ENCODE measurements around the gene IFIT5.
"Not testable (repeated sequence)": the region's sequence is repeated elsewhere in the genome, so short reads cannot be mapped to it uniquely, and the experiment has no call there.

The IFIT5 gene

GRCh38 chr10:89395141-89395540 lies 19.2 kb upstream of the IFIT5 start:
- Histone ChIP-seq H3K4me3 (ENCODE audit: extremely low read depth, insufficient read depth, low read length, poor library complexity, severe bottlenecking) (no peak overlapping the region), H3K36me3 (ENCODE audit: control insufficient read depth, insufficient read depth, low read length) (no peaks in the 10 kb centered on the region), H3K9me3 (ENCODE audit: control insufficient read depth, low read length) (no peaks in the 10 kb centered on the region), H3K27ac (ENCODE audit: low read depth, low read length, severe bottlenecking) (no peak overlapping the region), H3K4me1 (ENCODE audit: control insufficient read depth, insufficient read depth, low read length, poor library complexity, severe bottlenecking) (peaks cover 6% of the 10 kb centered on the region)
- WGBS, 2 experiments (ENCODE audit: insufficient coverage in 2 of 2) = 60 to 94% methylated on average over 1 to 2 of the region's 2 CpGs

- H3K36me3 ChIP-seq (ENCODE audit: control insufficient read depth, insufficient read depth, low read length) = no peaks in the 10 kb centered on the region
- no peaks in the 10 kb centered on the region for H3K4me1 ChIP-seq (ENCODE audit: control insufficient read depth, insufficient read depth, low read length, poor library complexity, severe bottlenecking)
- H3K4me3 ChIP-seq (ENCODE audit: extremely low read depth, insufficient read depth, low read length, poor library complexity, severe bottlenecking) = no peak overlapping the region
- 86 to 95% methylated on average over 3 to 4 of the region's 5 CpGs for WGBS, 2 experiments (ENCODE audit: insufficient coverage in 2 of 2)
- H3K27ac ChIP-seq (ENCODE audit: low read depth, low read length, severe bottlenecking) = no peak overlapping the region
- no peaks in the 10 kb centered on the region for H3K9me3 ChIP-seq (ENCODE audit: control insufficient read depth, low read length)
These were observed 16.2 kb upstream of the IFIT5 start for GRCh38 chr10:89398003-89398749.

- H3K4me1 ChIP-seq (ENCODE audit: control insufficient read depth, insufficient read depth, low read length, poor library complexity, severe bottlenecking) = no peaks in the 10 kb centered on the region
- no peaks in the 10 kb centered on the region for H3K36me3 ChIP-seq (ENCODE audit: control insufficient read depth, insufficient read depth, low read length)
- no peaks in the 10 kb centered on the region for H3K9me3 ChIP-seq (ENCODE audit: control insufficient read depth, low read length)
- WGBS, 2 experiments (ENCODE audit: insufficient coverage in 2 of 2) = no CpG with 5 or more reads among the region's 1 CpG
- no peak overlapping the region for H3K27ac ChIP-seq (ENCODE audit: low read depth, low read length, severe bottlenecking)
- no peak overlapping the region for H3K4me3 ChIP-seq (ENCODE audit: extremely low read depth, insufficient read depth, low read length, poor library complexity, severe bottlenecking)
These were observed 14.4 kb upstream of the IFIT5 start for GRCh38 chr10:89399956-89400355.

DNA sequence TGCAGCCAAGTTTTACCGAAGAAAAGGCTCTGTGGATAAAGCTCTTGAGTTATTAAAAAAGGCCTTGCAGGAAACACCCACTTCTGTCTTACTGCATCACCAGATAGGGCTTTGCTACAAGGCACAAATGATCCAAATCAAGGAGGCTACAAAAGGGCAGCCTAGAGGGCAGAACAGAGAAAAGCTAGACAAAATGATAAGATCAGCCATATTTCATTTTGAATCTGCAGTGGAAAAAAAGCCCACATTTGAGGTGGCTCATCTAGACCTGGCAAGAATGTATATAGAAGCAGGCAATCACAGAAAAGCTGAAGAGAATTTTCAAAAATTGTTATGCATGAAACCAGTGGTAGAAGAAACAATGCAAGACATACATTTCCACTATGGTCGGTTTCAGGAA lies 11.3 kb upstream of the IFIT5 start:
- no peaks in the 10 kb centered on the region for H3K36me3 ChIP-seq (ENCODE audit: control insufficient read depth, insufficient read depth, low read length)
- no peaks in the 10 kb centered on the region for H3K4me1 ChIP-seq (ENCODE audit: control insufficient read depth, insufficient read depth, low read length, poor library complexity, severe bottlenecking)
- H3K27ac ChIP-seq (ENCODE audit: low read depth, low read length, severe bottlenecking) = no peak overlapping the region
- 100% methylated on average over 1 of the region's 2 CpGs; no CpG with 5 or more reads in 1 of the 2 experiments for WGBS, 2 experiments (ENCODE audit: insufficient coverage in 2 of 2)
- no peak overlapping the region for H3K4me3 ChIP-seq (ENCODE audit: extremely low read depth, insufficient read depth, low read length, poor library complexity, severe bottlenecking)
- no peaks in the 10 kb centered on the region for H3K9me3 ChIP-seq (ENCODE audit: control insufficient read depth, low read length)

DNA sequence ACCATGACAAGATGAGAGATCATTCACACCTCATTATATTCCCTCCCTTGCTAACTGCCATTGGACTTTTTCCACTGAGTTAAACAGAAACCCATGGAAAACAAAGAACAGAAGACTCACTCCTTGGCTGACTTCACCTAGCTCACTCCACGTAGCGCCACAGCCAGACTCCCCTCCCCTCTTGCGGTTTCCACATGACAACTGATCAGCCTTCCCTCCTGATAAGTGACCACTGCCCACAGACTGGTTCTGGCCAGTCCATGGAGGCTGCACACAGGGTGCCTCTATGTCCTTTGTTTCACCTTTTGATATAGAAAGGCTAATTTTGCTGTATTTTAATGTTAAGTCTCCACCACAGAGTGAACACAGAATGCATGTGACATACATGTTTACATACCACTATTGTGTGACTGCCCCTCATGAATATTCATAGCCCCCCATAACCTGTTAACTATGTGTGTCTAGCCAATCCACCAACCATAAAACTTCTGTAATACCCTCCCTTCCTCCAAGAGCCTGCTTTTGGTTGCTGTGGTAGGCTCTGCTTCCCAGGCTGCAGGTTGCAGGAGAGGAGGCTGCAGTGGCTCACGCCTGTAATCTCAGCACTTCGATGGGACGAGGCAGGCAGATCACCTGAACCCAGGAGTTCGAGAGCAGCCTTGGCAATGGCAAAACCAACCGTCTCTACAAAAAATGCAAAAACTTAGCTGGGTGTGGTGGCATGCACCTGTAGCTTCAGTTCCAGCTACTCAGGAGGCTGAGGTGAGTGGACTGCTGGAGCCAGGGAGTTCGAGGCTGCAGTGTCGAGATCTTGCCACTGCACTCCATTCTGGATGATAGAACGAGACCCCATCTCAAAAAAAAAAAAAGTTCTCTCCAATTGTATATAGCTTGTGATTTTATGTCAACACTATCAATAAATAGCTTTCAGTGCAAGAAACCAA lies 10.0 kb upstream of the IFIT5 start:
- H3K4me1 ChIP-seq (ENCODE audit: control insufficient read depth, insufficient read depth, low read length, poor library complexity, severe bottlenecking) = no peaks in the 10 kb centered on the region
- H3K27ac ChIP-seq (ENCODE audit: low read depth, low read length, severe bottlenecking) = no peak overlapping the region
- no peaks in the 10 kb centered on the region for H3K9me3 ChIP-seq (ENCODE audit: control insufficient read depth, low read length)
- H3K4me3 ChIP-seq (ENCODE audit: extremely low read depth, insufficient read depth, low read length, poor library complexity, severe bottlenecking) = no peak overlapping the region
- H3K36me3 ChIP-seq (ENCODE audit: control insufficient read depth, insufficient read depth, low read length) = no peaks in the 10 kb centered on the region
- 90 to 96% methylated on average over 9 of the region's 11 CpGs for WGBS, 2 experiments (ENCODE audit: insufficient coverage in 2 of 2)

DNA sequence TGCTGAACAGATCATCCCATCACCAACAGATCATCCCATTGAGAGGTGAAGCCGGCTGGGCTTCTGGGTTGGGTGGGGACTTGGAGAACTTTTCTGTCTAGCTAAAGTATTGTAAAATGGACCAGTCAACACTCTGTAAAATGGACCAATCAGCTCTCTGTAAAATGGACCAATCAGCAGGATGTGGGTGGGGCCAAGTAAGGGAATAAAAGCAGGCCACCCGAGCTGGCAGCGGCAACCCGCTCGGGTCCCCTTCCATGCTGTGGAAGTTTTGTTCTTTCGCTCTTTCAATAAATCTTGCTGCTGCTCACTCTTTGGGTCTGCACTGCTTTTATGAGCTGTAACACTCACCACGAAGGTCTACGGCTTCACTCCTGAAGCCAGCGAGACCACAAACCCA lies 8.2 kb upstream of the IFIT5 start:
- 90 to 100% methylated on average over 2 to 5 of the region's 9 CpGs for WGBS, 2 experiments (ENCODE audit: insufficient coverage in 2 of 2)
- H3K9me3 ChIP-seq (ENCODE audit: control insufficient read depth, low read length); H3K4me3 ChIP-seq (ENCODE audit: extremely low read depth, insufficient read depth, low read length, poor library complexity, severe bottlenecking); H3K27ac ChIP-seq (ENCODE audit: low read depth, low read length, severe bottlenecking); H3K4me1 ChIP-seq (ENCODE audit: control insufficient read depth, insufficient read depth, low read length, poor library complexity, severe bottlenecking); H3K36me3 ChIP-seq (ENCODE audit: control insufficient read depth, insufficient read depth, low read length): not testable (repeated sequence)

GRCh38 chr10:89407792-89408191 lies 6.6 kb upstream of the IFIT5 start:
- H3K27ac ChIP-seq (ENCODE audit: low read depth, low read length, severe bottlenecking); H3K4me3 ChIP-seq (ENCODE audit: extremely low read depth, insufficient read depth, low read length, poor library complexity, severe bottlenecking); H3K9me3 ChIP-seq (ENCODE audit: control insufficient read depth, low read length); H3K4me1 ChIP-seq (ENCODE audit: control insufficient read depth, insufficient read depth, low read length, poor library complexity, severe bottlenecking); H3K36me3 ChIP-seq (ENCODE audit: control insufficient read depth, insufficient read depth, low read length): not testable (repeated sequence)
- WGBS, 2 experiments (ENCODE audit: insufficient coverage in 2 of 2) = 94% methylated on average over 2 to 3 of the region's 3 CpGs

DNA sequence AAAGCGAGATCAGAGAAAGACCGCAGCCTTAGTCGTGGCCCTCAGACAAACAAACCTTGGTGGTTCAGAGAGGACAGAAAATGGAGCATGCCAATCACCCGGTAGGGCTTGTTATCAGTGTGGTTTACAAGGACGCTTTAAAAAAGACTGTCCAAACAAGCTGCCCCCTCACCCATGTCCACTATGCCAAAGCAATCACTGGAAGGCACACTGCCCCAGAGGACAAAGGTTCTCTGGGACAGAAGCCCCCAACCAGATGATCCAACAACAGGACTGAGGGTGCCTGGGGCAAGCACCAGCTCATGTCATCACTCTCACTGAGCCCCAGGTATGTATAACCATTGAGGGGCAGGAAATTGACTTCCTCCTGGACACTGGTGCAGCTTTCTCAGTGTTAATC lies 5.1 kb upstream of the IFIT5 start:
- 89 to 96% methylated on average over 3 to 5 of the region's 5 CpGs for WGBS, 2 experiments (ENCODE audit: insufficient coverage in 2 of 2)
- not testable (repeated sequence) for H3K4me1 ChIP-seq (ENCODE audit: control insufficient read depth, insufficient read depth, low read length, poor library complexity, severe bottlenecking); H3K27ac ChIP-seq (ENCODE audit: low read depth, low read length, severe bottlenecking); H3K36me3 ChIP-seq (ENCODE audit: control insufficient read depth, insufficient read depth, low read length); H3K9me3 ChIP-seq (ENCODE audit: control insufficient read depth, low read length); H3K4me3 ChIP-seq (ENCODE audit: extremely low read depth, insufficient read depth, low read length, poor library complexity, severe bottlenecking)

- WGBS, 2 experiments (ENCODE audit: insufficient coverage in 2 of 2) = 96 to 100% methylated on average over 1 to 3 of the region's 5 CpGs
- not testable (repeated sequence) for H3K27ac ChIP-seq (ENCODE audit: low read depth, low read length, severe bottlenecking); H3K9me3 ChIP-seq (ENCODE audit: control insufficient read depth, low read length); H3K36me3 ChIP-seq (ENCODE audit: control insufficient read depth, insufficient read depth, low read length); H3K4me1 ChIP-seq (ENCODE audit: control insufficient read depth, insufficient read depth, low read length, poor library complexity, severe bottlenecking); H3K4me3 ChIP-seq (ENCODE audit: extremely low read depth, insufficient read depth, low read length, poor library complexity, severe bottlenecking)
These were observed 3.8 kb upstream of the IFIT5 start for GRCh38 chr10:89410551-89410950.

- not testable (repeated sequence) for H3K9me3 ChIP-seq (ENCODE audit: control insufficient read depth, low read length); H3K4me1 ChIP-seq (ENCODE audit: control insufficient read depth, insufficient read depth, low read length, poor library complexity, severe bottlenecking); H3K27ac ChIP-seq (ENCODE audit: low read depth, low read length, severe bottlenecking); H3K36me3 ChIP-seq (ENCODE audit: control insufficient read depth, insufficient read depth, low read length); H3K4me3 ChIP-seq (ENCODE audit: extremely low read depth, insufficient read depth, low read length, poor library complexity, severe bottlenecking)
- WGBS, 2 experiments (ENCODE audit: insufficient coverage in 2 of 2) = 100% methylated on average over 1 to 2 of the region's 2 CpGs
These were observed 3.2 kb upstream of the IFIT5 start for GRCh38 chr10:89411135-89411534.

GRCh38 chr10:89412276-89412675 lies 2.1 kb upstream of the IFIT5 start:
- H3K4me1 ChIP-seq (ENCODE audit: control insufficient read depth, insufficient read depth, low read length, poor library complexity, severe bottlenecking); H3K9me3 ChIP-seq (ENCODE audit: control insufficient read depth, low read length); H3K4me3 ChIP-seq (ENCODE audit: extremely low read depth, insufficient read depth, low read length, poor library complexity, severe bottlenecking); H3K36me3 ChIP-seq (ENCODE audit: control insufficient read depth, insufficient read depth, low read length); H3K27ac ChIP-seq (ENCODE audit: low read depth, low read length, severe bottlenecking): not testable (repeated sequence)
- WGBS, 2 experiments (ENCODE audit: insufficient coverage in 2 of 2) = 90 to 99% methylated on average over 10 of the region's 10 CpGs

All from mesodermal cell (in vitro differentiated cells).